Measurements from ENCODE around the gene TBL1XR1.
"Not testable (repeated sequence)": the region's sequence is repeated elsewhere in the genome, so short reads cannot be mapped to it uniquely, and the experiment has no call there.

Gene TBL1XR1

DNA sequence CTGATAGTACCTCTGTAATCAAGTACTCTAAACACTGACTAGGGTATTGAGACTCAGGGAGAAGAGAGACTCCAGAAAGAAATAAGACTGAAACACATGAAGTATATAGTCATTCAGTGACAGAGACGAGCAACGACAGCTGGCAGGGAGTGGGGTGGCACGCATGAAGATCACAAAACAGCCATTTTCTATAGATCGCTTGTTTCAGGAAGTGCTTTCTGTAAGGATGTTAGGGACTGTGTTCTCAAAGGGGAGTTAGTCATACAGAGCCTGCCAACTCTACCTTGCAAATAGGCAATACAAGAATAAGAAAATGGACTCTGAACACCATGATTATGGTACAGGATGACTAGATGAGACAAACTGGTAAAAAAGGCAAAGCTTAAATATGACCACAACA lies 139.5 kb downstream of the TBL1XR1 start:
- DNase-seq: no peak

DNA sequence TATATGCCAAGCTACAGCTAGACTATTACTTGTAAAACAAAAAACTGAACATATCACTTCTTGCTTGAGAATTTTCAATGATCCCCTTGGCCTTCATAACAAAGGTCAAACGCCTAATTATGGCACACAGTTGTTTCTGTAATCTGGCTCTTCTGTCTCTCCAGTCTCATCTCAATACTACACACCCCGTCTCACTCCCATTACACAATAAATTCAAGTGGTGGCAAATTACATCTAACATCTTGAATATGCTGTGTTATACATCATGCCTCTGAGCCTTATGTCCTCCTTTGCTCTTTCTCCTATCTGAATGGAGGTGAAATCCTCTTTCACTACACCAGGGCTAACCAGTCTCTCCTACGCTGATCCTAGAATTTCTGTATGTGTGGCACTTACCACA lies 140.4 kb downstream of the TBL1XR1 start:
- DNase-seq: no peak

DNA sequence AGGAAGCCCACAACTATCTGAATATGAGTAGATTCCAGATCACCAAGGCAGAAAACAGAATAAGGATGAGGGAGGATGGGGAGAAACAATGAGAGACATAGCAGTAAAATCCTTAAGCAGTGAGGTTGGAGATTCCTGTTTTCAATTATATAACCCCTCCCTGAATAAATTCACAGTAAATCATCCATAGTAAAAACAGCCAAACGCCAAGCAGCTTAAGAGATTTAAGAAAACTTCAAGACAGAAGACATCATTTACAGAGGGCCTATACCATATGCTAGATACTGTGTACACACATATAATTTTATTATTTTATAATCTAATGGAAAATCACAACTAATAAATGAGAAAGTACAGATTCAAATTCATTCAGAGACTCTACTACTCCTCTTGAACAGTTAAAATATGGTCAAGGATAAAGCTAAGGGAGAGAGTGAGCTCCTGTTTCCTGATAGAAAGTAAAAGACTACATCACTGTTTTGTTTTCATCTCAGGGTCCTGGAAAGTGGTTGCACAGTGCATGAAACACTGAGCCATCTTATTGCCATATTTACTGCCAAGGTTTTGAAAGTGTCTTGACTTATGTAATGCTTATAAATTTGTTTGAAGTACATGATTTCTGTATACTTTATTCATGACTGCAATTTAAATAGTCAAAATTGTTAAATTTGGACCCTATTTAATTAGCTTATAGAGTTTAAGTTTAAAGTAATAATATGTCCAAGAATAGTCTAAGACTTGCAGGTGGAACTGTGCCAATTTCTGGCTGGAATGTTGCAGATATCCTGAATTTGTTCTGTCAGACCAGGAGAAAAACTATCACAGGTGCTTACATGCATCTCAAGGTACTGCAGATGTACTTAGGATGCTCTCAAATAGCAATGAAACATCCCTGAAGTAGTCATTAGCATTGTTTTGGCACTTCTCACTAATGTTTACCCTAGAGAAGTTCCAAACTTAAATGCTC lies 141.4 kb downstream of the TBL1XR1 start:
- DNase-seq: no peak

DNA sequence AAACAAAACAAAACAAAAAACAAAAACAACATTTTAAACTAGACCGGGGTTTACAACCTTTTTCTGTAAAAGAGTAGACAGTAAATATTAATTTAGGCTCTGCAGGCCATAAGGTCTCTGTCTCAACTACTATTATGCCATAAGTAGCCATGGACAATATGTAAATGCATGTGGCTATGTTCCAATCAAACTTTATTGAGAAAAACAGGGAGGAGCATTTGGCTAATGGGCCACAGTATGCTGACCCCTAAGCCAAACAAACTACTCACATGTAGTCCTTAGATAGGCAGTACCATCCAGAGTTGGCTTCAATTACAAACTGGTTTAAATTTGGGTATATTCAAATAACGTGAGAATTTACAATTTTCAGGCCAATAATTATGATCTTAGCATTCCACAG lies 144.2 kb downstream of the TBL1XR1 start:
- DNase-seq: no peak

DNA sequence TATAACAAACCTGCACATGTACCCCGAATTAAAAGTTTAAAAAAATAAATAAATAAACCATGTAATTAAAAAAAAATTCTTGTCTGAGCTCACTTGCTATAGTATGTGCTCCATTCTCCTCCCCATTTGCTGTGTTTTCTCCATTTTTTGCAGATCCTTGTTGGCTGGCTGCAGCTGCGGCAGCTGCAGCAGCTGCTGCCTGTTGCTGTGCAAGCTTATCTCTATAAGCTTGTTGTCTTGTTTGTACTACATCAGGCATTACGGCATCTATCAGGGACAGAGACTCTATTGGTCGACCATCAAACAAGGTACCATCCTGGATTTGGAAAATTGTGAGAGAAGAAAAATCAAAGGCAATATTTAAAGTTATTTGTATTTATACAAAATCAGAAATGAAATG lies 145.9 kb downstream of the TBL1XR1 start:
- DNase-seq: no peak

DNA sequence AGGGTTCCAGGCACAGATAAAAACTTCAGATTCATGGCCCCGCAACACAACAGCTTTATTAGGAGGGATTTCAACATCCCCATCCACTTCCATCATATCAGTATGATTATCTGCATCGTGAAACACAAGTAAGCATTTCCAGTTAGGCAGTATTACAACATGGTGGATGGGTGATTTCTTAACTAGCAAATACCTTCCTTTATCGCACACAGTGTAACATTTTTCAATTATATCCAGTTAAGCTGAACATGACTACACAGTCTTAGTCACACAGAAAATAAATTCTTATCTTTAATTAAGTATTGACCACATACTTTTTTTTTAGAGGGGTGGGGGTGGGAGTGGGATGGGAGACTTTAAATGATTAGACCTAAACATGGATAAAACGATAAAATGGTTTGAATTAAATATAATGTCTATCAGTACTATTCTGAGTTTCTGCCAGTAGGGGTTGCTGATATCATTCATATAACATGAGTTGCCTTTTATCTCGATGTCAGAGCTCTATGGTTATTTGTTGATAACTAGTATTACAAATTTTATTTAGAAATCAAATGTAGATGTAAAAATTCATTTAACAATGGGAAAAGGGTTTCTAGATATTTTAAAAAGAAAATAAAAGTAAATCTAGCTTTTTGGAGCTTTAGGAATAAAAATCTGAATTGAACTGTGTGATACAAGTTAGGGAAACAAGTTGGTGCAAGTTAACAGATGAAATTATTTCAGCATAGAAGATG lies 146.6 kb downstream of the TBL1XR1 start:
- DNase-seq: no peak

DNA sequence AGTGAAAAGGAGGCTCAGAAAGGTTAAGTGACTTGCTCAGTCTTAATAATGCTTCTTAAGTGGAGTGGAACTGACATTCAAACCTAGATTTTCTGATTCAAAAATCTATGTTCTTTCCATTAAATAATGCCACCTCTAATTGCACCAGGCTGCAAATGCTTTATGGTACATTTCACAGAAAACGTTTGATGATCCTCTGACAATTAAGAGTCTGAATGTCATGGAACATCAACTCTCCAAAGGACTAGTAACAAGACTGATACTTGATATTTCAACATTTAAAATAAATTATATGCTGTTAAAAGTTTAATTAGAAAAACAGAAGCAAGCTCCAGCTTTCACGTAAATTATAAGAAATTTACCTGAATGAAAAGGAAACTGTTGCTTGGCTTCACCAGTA lies 151.5 kb downstream of the TBL1XR1 start:
- no peak for DNase-seq

DNA sequence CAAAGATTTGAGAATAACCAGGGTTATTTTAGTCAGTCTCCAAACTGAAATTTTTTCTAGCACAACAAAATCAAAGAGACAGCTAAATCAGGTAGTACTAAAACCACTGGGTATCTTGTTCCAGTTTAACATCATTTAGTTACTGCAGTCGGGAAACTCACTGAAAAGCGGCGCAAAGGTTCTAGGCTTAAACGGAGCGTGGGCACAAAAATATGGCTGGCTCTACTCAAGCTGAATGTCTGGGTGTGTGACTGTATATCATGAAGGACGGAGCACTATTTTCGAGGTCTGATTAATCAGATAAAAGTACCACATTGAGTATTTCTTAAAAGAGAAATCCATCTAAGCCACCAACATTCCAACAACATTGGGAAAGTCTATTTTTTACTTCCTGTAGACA lies 152.1 kb downstream of the TBL1XR1 start:
- no peak for DNase-seq

DNA sequence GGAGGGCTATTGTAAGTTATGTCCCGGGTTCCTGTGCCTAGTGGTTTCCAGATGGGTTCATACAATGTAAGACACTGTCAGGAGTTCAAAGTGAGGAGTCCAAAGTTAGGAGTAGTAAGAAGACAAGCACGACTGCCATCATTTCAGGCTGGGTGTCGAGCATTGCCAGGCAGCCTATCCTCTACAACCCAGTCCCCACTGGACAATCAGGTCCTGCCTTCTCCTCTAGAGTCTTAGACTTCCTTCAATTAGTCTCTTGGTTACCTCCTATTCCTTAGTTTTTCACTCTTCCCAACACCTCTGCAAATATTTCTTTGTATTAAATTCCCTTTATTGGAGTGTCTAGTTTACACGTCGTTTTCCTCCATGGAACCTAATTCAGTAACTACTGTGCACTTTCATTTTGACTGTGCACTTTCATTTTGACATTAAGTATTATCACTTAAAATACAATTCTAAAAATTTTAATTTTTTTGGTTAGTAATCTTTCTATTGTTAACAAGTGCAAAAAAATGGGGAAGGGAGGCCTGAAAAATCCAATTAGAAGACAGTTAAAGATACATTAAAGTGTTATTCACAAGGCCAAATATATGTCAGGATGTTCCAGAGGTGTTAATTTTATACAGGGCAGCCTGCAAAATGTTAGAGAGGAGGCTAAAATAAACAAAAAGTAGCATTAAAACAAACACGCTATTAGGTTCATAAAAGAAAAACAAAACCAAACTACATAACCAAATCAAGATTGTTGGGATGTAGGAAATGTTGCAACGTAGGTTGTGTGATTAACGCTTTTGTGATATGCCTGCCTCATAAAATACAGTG lies 155.3 kb downstream of the TBL1XR1 start:
- no peak for DNase-seq

DNA sequence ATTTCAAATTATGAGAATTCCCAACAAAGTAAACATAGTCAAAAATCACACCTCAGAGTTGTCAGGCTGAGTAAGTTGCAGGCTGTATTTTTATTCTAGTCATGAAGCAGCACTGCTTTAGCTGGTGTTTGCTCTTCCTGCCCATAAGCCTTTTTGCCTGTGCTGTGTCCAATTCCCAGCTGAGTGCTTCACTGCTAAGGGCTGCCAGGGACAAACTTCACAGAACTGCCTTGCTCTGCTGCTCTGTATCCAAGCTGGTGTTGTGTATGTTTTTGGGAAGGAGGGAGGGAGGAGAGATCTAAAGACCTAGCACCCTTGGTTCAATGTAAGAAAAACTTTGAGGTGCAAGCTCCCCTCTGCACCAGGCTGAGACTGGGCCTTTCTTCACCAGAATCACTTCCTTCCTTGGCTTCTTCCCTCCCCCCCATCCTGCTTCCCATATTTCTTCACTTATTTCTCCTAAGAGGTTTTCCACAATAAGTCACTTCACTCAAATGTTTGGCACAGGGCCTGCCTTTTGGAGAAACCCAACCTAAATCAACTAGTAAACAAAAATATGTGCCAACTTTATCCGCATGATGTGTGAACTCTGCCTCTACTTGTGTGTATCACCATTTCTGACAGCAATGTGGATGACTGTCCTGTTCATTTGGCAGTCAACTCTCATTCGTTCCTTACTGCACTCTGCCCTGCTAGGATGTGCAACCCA lies 156.1 kb downstream of the TBL1XR1 start:
- no peak for DNase-seq

DNA sequence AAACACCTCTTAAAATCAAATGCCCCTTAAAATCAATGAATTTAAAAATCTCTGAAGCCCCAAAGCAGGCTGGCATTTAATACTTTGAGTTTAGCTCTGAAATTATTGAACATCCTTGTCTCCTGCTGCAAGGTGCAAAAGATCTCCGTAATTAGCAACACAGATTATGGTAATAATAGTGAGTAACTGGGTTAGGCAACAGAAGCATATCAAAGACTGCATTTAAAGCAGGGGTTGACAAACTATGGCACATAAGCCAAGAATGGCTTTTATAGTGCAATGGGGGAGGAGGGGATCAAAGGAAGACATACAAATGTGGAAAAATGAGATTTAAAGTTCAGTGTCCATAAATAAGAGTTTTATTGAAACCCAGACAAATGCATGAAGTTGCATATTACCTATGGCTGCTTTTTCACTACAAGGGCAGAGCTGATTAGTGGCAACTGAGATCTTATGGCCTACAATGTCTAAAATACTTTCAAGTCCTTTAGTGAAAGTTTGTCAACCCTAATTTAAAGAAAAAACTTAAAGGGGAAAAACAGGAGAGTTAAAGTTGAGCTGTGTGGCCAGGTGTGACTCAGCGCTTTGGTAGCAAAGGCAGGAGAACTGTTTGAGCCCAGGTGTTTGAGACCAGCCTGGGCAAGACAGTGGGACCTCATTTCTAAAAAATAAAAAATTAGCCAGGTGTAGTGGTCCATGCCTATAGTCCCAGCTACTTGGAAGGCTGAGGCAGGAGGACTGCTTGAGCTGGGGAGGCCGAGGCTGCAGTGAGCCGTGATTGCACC lies 157.6 kb downstream of the TBL1XR1 start:
- no peak for DNase-seq

DNA sequence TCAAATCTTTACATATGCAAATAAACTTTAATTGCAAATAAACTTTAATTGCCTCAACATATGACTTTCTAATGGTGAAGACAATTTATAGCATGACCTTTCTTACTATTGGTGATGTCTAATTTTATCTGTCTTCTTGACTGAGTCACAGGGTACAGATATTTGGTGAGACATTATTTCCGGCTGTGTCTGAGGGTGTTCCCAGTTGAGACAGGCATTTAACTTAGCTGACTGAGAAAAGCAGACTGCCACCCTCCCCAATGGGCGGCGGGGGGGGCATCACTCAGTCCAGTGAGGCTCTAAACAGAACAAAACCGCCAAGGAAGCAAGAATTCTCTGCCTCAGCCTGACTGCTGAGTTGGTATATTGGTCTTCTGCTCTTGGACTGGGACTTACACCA lies 160.0 kb downstream of the TBL1XR1 start:
- DNase-seq: no peak

DNA sequence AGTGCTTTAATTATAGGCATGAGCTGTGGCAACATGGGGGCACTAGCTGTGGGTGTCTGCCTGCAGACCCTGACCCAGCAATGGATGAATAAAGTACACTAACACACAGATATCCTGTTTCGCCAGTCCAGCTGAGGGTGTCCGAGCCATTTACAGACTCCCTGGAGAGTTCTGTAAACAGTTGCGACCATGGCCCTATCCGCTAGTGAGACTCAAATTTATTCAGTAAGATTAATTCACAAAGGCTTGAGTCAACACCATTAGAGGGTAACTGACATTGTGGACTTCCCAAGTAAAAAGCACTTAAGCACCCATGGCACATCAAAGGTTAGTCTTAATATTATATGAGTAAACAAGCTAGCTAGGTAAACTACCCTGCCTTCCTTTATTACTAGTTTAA lies 161.6 kb downstream of the TBL1XR1 start:
- DNase-seq: no peak

DNA sequence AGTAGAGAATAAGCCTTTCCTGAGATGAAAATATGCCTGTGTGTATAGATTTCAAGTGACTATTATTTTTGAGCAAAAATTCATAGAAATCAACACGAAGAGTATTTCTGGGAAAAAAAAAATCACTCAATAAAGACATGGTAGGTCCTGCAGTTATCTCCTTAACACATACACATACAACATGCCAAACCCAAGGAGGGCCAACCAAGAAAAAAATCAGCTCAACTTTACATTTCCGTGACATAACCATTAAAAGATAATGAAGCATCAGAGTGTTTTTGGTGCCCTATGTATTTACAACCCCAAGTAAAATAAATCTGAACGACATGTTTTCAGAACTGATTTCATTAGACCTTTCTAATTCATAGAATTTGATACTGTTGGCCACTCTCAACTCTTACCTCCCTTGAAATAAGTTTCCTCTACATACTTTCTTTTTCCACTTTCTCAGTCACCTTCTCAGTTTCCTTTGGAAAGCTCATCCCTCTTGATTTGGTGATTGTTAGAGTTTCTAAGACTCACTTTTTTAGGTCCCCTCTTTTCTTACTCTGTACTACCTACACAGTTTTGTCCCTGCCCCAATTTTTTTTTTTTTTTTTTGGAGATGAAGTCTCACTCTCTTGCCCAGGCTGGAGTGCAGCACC lies 162.3 kb downstream of the TBL1XR1 start:
- DNase-seq: no peak

DNA sequence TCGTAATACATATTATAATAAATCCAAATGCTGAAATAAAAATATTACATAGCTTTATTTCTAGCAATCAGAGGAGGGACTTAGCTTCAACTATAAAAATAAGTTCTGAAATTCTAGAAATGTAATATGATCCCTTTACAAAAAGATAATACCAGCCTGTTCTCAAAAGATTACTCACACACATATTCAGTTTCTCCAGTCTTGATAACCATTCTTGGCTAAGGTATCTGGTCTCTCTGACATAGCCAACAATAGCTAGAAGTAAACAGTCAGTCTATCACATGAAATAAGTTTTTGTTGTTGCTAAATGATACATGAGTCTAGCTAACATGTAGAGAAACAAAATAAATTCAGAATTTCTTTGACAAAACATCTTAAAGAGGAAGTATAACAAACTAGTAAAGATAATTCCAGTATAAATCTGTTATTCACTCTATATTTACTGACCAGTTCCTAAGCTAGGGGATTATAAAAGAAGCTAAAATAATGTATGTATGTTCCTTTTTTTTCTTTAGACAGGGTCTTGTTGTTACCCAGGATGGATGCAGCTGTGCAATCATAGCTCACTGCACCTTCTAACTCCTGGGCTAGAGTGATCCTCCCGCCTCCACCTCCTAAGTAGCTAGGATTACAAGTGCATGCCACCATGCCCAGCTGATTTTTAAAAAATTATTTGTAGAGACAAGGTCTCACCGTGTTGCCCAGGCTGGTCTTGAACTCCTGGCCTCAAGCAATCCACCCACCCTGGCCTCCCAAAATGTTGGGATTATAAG lies 170.6 kb downstream of the TBL1XR1 start:
- DNase-seq: no peak

DNA sequence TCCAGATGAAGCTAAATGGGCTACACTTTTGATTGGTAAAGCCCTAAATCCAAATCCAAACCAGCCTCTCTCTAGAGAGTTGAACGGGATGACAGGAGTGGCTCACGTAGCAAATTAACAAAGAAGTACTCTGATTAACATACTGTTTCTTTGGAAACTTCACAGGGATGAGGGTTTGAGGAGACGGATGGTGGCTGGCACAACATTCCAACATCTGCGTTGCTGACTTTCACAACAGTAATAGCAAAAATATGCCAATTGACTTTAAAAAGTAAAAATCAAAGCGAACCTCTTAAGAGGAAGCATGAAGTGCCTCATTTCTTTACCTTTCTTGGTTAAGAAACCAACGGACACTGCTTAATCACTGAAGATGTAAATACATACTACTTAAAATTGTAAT lies 181.4 kb downstream of the TBL1XR1 start:
- DNase-seq: no peak

DNA sequence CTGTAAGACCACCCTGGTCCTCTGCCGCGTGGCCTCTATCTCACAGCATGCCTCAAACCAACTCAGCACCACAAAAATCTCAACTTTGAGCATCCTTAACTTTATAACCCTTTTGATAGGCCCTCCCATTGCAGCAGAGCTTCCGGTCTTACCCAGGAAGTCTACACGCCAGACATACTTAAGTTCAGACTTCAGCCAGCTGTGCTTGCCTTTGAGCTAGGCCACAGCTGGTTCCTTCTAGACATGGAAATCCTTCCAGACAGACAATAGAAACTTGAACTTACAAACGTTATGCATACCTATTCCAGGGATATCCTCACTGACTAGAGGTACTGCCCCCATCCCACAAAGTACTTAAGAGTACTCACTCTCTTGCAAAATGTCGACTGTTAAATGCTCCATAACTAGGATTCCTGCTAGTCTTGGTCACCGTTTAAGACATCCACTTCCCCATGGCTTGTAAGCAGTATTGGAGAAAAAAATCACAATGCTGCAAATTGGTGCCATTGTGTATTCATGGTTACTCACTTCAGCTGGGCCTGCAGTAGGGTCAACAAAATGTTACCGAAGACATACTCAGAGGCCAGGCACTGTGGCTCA lies 183.5 kb downstream of the TBL1XR1 start:
- no peak for DNase-seq

DNA sequence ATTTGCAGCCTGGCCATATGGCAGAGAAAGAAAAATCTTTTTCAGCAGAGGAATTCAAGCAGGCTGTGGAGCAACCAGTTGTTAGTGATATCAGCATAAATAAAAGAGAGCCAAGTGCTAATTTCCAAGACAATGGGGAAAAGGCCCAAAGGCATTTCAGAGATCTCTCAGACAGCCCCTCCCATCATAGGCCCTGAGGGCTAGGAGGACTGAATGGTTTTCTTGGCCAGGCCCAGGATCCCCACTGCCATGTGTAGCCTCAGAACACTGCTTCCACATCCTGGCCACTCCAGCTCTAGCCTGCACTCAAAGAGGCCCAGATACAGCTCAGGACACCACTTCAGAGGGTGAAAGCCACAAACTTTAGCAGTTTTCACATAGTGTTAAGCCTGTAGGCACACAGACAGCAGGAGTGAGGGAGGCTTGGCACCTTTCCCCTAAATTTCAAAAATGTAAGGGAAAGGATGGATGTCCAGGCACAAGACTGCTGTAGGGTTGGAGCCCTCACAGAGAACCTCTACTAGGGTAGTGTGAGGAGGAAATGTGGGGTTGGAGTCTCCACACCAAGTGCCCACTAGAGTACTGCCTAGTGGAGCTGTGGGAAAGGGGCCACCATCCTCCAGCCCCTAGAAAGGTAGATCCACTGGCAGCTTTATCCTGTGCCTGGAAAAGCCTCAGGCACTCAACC lies 191.4 kb downstream of the TBL1XR1 start:
- no peak for DNase-seq

DNA sequence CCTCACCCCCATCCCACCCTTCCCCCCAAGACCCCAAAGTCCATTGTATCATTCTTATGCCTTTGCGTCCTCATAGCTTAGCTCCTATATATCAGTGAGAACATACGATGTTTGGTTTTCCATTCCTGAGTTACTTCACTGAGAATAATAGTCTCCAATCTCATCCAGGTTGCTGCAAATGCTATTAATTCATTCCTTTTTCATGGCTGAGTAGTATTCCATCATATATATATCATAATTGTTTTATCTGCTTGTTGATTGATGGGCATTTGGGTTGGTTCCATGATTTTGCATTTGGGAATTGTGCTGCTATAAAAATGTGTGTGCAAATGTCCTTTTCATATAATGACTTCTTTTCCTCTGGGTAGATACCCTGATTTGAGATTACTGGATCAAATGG lies 197.1 kb downstream of the TBL1XR1 start:
- not testable (repeated sequence) for DNase-seq
